ENCODE data around the gene KCNMB2. TPM values are rescaled to one million over a fixed set of nuclear protein-coding genes. Genes with fewer than 3 reads are reported as not detected.

Gene KCNMB2
- total RNA-seq, 1 donor from 2014 or later = 0.56 TPM

DNA sequence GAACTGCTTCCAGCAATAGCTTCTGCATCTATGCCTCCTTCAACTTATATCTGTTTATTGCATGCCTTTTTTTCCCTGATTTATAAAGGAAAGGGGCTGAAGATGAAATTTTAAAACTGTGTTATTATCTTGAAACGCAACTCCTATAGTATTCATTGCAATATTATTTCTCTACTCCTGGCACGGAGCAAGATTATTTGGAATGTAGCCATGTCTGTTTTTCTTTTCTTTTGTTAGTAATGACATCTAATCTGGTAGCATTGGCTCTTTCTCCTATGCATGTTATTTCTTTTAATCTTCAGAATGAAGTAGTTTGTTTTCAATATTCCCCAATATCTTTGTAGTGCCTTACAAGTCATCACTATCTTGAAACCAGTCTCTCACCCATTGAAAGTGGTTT lies 33.6 kb downstream of the KCNMB2 start:
- TF ChIP-seq, protein P1, sequence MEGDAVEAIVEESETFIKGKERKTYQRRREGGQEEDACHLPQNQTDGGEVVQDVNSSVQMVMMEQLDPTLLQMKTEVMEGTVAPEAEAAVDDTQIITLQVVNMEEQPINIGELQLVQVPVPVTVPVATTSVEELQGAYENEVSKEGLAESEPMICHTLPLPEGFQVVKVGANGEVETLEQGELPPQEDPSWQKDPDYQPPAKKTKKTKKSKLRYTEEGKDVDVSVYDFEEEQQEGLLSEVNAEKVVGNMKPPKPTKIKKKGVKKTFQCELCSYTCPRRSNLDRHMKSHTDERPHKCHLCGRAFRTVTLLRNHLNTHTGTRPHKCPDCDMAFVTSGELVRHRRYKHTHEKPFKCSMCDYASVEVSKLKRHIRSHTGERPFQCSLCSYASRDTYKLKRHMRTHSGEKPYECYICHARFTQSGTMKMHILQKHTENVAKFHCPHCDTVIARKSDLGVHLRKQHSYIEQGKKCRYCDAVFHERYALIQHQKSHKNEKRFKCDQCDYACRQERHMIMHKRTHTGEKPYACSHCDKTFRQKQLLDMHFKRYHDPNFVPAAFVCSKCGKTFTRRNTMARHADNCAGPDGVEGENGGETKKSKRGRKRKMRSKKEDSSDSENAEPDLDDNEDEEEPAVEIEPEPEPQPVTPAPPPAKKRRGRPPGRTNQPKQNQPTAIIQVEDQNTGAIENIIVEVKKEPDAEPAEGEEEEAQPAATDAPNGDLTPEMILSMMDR (IDR thresholded peaks at IDR 0.05) = no peak
- no peaks in the 10 kb centered on the region for H3K27me3 ChIP-seq (ENCODE audit: low read depth)
- H3K4me3 ChIP-seq = no peak overlapping the region
- intact Hi-C loops (cut with DNase I) = no loop called here
- H3K4me1 ChIP-seq = no peaks in the 10 kb centered on the region
- DNase-seq (no peak), ATAC-seq (no peak)
- H3K36me3 ChIP-seq = no peaks in the 10 kb centered on the region
- no peak overlapping the region for H3K27ac ChIP-seq
- no peaks in the 10 kb centered on the region for H3K9me3 ChIP-seq

DNA sequence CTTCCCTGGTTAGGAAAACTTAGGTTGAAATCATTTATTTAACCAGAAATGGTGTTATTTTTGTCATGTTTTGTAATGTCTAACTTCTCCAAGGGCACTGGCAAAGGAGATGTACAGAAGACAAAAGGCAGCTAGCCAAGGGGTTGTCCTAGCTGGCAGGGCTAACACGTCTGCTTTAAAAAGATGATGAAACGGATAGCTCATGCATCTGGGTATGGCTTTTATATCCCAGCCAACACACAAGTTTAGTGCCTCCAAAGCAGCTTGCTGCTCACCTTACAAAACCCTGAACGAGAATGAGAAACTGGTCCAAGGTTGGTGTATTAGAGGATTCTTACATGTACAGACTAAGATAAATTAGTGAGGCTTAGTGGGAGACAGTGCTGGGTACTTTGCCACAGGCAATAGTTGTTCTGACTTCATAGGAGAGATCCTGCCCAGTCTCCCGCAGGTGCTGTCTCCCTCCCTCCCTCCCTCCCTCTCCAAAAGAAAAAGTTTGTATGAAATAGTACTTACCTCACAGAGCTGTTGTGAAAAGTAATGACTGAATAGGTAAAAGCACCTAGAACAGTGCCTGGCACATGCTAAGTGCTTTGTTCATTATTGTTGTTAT lies 47.8 kb downstream of the KCNMB2 start:
- Histone ChIP-seq H3K9me3 (peaks cover 6% of the 10 kb centered on the region), H3K27me3 (ENCODE audit: low read depth) (no peaks in the 10 kb centered on the region), H3K4me3 (no peak overlapping the region), H3K36me3 (no peaks in the 10 kb centered on the region), H3K4me1 (no peaks in the 10 kb centered on the region), H3K27ac (no peak overlapping the region)
- DNase-seq (no peak), ATAC-seq (no peak)
- intact Hi-C loops (cut with DNase I) = no loop called here
- TF ChIP-seq, protein P1 (IDR thresholded peaks at IDR 0.05) = no peak

DNA sequence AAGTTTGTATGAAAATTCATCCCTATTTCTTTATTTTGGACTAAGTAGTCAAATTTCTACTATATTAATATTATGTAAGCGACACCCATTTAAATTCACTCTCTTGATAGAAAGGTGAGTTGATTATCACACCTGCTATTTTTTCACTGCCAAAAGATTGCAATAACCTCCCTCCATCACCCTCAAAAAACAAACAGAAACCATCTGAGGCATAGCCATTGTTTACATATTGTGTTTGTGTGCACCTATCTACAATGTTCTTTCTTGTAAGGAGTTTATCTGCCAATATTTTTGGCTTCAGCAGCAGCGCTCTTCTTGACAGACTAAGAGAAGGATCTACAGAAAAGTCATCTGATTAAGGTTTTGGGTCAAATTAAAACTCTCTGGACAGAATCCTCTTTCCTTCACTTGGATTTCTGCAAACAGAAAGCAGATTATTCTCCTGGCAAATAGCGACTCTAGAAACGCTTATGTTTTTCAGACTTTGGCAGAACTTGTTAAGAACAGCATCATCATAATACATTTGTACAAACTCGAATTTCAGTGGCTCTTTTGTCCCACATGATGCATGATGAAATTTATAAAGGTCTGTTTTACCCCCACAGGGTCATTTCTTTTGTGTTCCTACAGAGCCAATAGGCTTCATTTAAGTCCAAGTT lies 48.6 kb downstream of the KCNMB2 start:
- H3K27ac ChIP-seq = no peak overlapping the region
- no peaks in the 10 kb centered on the region for H3K4me1 ChIP-seq
- TF ChIP-seq, protein P1 (IDR thresholded peaks at IDR 0.05) = no peak
- intact Hi-C loops (cut with DNase I) = no loop called here
- H3K27me3 ChIP-seq (ENCODE audit: low read depth) = no peaks in the 10 kb centered on the region
- ATAC-seq = no peak
- H3K9me3 ChIP-seq = peaks cover 6% of the 10 kb centered on the region
- DNase-seq = no peak
- H3K36me3 ChIP-seq = no peaks in the 10 kb centered on the region
- no peak overlapping the region for H3K4me3 ChIP-seq

DNA sequence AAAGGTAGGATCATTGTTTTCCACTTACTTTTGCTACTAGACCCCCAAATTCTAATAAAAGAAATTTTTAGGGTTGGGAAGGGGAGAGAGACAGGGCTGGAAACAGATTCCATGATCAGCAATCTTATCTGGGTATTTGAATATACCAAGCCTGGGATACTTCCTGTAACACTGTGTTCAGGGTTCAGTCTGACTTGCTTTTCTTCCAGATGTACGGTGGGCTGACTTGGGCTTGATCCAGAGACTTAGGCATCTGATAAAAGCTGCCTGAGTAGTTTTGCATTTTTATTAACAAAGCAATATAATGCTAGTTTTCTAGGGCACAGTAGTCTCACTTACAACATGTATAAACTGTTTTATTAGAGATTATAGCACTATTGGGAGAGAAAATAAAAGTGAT lies 49.2 kb downstream of the KCNMB2 start:
- TF ChIP-seq, protein P1 (IDR thresholded peaks at IDR 0.05) = no peak

DNA sequence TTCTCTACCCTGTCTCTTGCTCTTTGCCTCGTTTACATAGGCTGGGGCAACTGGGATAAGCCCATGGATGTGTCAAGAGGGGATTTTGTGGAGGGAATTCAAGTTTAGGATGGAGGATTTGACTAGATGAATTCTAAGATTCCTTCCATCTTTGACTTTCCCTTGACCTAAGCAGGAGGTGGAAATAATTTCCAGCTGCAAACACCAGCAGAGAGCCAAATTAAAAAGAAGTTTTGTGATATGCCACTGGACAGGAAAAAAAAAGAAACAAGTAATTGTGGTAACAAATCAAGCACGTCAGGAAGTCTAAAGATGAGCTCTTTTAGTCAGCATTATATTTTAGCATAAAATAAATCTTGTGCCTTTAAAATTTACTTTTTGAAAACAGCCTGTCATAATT lies 49.8 kb downstream of the KCNMB2 start:
- Histone ChIP-seq H3K4me3 (no peak overlapping the region), H3K27ac (no peak overlapping the region)

More for the DNA sequence above, 49.2 kb downstream of the KCNMB2 start:
- Histone ChIP-seq H3K27ac (no peak overlapping the region), H3K27me3 (ENCODE audit: low read depth) (no peaks in the 10 kb centered on the region), H3K36me3 (no peaks in the 10 kb centered on the region), H3K9me3 (peaks cover 6% of the 10 kb centered on the region), H3K4me1 (no peaks in the 10 kb centered on the region), H3K4me3 (no peak overlapping the region)
- DNase-seq (no peak), ATAC-seq (no peak)
- intact Hi-C loops (cut with DNase I) = no loop called here

More for the DNA sequence above, 49.8 kb downstream of the KCNMB2 start:
- Histone ChIP-seq H3K4me1 (no peaks in the 10 kb centered on the region), H3K27me3 (ENCODE audit: low read depth) (no peaks in the 10 kb centered on the region), H3K9me3 (peaks cover 3% of the 10 kb centered on the region), H3K36me3 (no peaks in the 10 kb centered on the region)
- intact Hi-C loops (cut with DNase I) = no loop called here
- TF ChIP-seq, protein P1 (IDR thresholded peaks at IDR 0.05) = no peak
- no peak for DNase-seq
- ATAC-seq = no peak

Measured in lower lobe of right lung (tissue), 2 donors.